GM12874 (cell line): ENCODE measurements around the gene OR11A1.

Experiments used
- CTCF ChIP-seq: IDR thresholded peaks from 2 replicates; pipeline ENCODE4 v1.5.1; 2011; ENCODE audit warnings: low read depth, mild to moderate bottlenecking, control low read depth, low read length, moderate library complexity; ENCODE audit not compliant: insufficient read depth

The OR11A1 gene

DNA sequence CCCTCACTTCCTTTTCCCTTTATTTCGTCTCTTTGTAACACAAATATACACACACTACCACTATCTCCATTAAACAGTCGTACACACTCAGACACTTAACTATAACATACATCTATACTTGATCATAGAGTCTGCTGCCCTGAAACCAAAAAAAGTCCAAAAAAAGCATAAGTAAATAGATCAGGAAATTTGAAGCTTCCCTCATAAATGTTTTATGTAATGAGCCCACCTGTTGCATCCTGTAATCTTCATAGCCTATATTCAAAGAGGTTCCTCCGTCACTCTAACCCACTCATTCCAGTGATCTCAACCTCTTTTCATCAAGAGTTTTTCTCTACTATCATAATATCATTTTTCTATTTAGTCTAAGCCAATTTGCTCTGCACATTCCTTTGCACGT lies 68.3 kb downstream of the OR11A1 start:
- TF ChIP-seq CTCF = no peak

DNA sequence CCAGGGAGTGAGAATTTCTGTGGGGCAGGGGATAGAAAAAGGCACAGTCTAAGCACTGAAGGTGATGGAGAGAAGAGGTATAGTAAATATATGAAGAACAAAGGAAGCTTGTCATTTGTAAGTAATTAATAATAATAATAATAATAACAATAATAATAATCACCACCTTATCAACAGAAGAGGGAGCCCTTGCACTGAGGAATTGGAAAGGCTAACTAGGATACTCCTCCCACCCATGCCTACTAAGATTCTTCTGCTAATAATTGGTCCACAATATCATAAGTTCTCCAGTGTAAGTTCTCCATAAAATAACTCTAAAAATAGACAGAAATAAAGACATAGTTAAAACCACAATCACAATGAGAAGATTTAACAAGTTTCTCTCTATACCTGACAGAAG lies 80.9 kb downstream of the OR11A1 start:
- TF ChIP-seq CTCF = no peak
